GOT3 (cell line): ENCODE data around the gene MYOT.
"Not testable (repeated sequence)": the region's sequence is repeated elsewhere in the genome, so short reads cannot be mapped to it uniquely, and the experiment has no call there.

Experiments used
- DNase-seq: peaks from one replicate; lab custom pipeline; 2025; ENCODE audit warnings: mixed read lengths; lab: John Stamatoyannopoulos, UW

MYOT gene

GRCh38 chr5:137867664-137868063 is at the start of gene MYOT:
TSS of gene MYOT (plus strand) at chr5:137867860. CDS start at chr5:137870652, 2,792 bp downstream.
- no peak for DNase-seq

DNA sequence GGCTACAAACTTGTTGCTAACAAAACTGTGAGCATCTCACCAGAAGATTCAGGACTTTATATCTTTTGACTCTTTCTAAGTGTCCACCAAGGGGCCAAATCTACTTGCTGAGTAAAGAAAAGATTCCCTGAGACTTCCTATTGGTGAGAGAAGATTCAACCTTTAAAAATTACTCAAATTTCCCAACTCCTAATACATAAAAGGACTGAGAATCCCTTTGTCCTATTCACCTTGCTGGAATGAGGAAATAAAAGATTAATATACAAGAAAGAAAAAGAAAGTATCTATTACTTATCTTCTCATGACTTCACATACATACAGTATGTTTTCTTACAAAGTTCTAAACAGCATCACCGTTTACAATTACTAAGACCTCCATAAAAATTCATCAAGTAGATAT is 47.9 kb upstream of the MYOT start:
- DNase-seq = no peak

GRCh38 chr5:137822158-137822764 is 45.4 kb upstream of the MYOT start:
- DNase-seq = no peak

DNA sequence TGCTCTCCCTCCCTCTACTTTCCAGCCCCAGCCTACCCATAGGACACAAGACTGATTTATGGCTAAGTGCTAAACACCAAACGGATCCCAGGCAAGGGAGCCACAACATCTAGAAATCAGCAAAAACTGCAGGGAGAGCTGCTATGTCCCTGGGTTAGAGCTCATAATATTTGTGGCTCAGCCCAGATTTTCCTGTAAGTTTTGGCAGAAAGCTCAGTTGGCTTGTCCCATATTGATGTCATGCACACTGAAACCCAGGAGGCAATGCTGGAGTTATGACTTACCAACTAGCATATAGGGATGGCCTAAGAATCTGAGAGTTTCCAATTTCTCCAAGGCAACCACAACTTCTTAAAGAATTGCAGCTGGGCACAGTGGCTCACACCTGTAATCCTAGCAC is 44.7 kb upstream of the MYOT start:
- DNase-seq = no peak

DNA sequence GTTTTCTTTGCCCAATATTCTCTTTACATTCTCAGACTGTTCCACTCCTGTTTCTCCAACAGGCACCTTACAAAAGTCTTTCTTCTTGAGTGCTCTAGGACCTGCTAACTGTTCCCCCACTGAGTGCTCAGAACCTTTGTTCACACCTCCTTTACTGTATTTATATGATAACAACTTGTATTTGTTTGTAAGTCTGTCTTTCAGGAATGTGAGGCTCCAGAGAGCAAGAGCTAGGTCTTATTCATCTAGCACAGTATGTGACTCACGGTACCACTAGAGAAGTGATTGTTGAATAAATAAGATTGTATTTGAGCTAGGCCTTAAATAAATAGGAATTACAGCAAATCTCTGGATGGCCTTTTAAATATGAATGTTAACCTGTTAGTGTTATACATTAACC is 42.5 kb upstream of the MYOT start:
- no peak for DNase-seq

GRCh38 chr5:137826067-137826466 is 41.6 kb upstream of the MYOT start:
- no peak for DNase-seq

DNA sequence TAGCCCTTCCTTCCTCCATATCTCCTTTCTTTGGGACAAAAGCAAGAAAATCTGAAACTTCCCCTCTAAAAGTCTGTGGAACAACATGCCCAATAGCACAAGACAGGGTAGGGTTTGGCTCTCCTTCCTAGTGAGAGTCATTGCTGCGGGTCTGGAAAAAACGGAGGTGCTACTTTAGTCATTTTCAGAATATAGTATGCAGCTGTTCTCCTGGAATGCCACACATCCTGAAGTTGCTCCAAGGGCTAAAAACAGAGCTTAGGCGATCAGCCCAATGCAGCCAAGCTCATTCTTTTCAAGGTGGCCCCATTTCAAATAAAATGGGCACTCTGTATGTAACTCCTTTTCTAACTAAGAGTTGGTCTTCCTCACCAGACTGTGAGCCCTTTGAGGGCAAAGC is 39.5 kb upstream of the MYOT start:
- DNase-seq = no peak

DNA sequence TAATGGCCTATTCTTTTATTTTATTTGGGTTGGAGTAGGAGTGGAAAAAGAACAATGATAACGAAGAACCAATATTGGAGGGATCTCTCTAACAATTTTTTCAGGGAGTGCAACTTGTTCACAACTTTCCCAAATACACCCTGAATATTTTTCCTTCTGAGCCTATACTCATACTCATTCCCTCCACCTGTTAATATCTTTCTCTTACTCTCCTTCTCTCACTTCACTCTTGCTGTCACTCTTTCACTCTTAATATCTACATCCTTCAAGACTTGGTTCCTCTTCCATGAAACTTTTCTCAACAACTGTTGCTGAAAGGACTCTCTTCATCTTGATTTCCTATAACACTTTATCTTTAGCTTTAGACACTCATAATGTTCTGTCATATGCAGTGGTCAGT is 39.0 kb upstream of the MYOT start:
- DNase-seq = no peak

GRCh38 chr5:137831105-137831504 is 36.6 kb upstream of the MYOT start:
- no peak for DNase-seq

GRCh38 chr5:137831526-137831925 is 36.1 kb upstream of the MYOT start:
- no peak for DNase-seq

GRCh38 chr5:137832416-137832815 is 35.2 kb upstream of the MYOT start:
- DNase-seq = no peak

DNA sequence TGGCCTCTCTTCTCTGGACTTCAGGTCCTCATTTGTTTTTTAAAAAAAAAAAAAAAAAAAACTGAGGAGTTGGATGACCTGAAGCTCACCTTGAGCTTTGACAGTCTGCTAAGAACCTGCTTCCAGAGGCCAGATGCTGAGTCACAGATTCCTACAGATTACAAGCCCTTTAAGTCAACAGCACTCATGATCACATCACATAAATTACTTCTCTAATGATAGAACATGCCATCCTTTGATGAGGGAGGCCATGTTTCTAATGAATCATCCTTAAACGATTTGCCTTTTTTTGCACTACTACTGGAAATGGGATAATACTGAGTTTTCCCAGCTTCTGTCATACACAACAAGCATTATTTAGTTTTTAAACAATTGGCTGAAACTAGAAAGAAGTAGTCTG is 34.2 kb upstream of the MYOT start:
- no peak for DNase-seq

DNA sequence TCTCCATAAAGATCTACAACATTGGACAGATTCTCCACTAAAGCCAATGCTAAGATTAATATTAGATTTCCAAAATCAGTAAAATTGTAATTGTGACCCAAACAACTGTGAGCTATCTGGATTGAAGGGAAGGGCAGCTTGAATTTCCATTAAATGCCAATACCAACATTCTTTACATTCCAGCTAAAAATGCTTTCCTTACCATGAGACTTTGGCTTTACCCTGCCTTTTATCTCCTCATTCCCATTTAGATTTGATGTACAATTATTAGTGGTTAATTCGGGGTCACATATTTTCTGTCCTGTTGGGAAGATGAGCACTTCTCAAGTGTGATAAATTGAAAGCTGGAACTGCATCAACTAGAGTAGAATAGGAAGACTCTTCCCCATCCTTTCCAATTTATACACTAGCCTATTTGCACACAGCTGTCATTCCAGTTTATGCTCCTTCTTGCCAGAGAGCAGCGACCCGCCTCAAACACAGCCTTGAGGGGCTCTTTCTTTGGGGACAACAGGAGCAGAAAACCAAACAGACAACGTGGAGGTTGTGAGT is 33.1 kb upstream of the MYOT start:
- no peak for DNase-seq

DNA sequence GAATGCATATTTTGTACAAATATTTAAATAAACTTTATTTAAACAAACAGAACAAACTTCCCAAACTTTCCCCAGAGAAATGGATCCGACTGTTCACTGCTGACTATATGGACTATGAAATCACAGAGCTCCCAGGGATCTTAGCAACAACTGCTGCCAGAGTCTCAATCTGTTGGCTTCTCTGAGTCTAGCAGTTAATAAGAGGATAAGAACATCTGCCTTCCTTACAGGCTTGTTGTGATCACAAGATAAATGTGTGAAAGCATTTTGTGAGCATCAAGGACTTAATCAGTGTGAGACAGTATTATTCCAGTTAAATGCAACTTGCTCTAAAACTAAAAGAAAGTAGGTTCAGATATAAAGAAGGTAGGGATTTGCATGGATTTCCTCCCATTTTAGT is 31.4 kb upstream of the MYOT start:
- DNase-seq = no peak

DNA sequence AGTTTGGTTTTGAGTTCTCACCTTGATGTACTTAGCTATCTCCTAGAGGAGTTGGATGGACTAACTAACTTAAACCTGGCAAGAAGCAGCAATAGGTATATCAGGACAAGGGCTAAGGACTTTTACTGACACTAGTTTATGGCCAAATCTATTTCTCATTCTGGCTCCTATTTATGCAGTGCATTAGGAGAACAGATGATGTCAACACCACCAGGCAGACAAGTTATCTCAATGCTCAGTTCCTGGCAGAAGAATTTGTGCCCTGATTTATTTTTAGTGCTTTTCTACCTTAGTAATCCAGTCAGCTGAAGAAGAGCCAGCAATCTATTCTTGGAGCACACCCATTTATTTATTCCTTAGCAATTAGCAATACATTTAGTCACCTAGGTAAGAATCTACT is 30.7 kb upstream of the MYOT start:
- DNase-seq = no peak

- no peak for DNase-seq
Measured at GRCh38 chr5:137837491-137838394, 29.9 kb upstream of the MYOT start.

DNA sequence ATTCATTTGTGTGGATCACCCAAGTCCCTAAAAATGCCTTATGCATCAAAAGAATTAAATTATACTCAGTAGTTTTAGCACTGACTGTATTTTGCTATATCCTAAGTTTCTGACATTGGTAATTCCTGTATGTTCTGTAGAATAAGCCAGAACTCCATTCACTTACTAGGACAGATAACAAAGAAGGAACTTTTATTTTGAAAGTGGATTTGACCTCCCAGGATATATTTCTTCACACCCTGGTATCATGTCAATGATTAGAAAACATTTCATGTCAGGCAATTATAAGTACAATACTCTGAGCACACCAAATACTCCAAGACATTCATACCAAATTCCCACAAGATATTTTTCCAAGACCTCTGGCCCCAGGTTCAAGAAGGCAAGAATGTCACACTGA is 28.7 kb upstream of the MYOT start:
- no peak for DNase-seq

- no peak for DNase-seq
Measured at GRCh38 chr5:137842296-137842695, 25.4 kb upstream of the MYOT start.

- DNase-seq = no peak
Measured at GRCh38 chr5:137843676-137844299, 23.9 kb upstream of the MYOT start.

DNA sequence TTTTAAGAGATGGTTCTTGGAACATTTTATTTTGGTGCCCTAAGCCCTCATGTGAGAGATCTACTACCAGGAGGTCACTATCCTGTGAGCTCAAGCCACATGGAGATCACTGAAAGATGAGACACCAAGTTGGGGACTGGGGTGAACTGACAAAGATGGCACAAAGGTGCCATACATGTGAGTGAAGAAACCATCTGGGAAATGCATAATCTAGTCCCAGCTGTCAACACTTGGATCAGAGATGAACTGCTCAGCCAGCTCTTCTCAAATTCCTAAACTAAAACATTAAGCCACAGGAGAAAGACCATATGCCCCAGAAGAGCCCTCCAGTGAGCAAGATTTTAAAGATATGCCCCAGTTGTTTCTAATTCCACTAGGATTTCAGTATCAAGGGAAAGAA is 22.2 kb upstream of the MYOT start:
- no peak for DNase-seq

DNA sequence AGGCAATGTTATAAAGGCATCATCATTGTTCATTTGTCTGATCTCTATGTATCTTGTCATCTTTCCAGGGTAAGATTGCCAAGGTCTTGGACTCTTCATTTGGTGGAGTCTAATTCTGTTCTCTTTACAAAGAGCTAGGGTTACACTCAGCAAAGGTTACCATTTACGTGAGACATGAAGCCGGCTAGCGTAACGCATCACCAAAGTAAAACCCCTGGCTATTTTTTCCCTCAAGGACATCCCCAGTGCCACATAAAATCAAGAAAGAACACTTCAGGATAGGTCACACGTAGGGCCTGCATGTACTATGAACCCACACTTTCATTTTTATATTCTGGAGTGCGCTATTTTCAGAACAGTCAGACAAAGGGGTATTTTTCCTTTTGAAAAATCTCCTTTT is 20.0 kb upstream of the MYOT start:
- no peak for DNase-seq

DNA sequence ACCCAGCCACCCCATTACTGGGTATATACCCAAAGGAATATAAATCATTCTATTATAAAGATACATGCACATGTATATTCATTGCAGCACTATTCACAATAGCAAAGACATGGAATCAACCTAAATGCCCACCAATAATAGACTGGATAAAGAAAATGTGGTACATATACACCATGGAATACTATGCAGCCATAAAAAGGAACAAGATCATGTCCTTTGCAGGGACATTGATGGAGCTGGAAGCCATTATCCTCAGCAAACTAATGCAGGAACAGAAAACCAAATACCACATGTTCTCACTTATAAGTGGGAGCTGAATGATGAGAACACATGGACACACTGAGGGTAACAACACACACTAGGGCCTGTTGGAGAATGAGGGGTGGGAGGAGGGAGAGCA is 14.5 kb upstream of the MYOT start:
- not testable (repeated sequence) for DNase-seq

DNA sequence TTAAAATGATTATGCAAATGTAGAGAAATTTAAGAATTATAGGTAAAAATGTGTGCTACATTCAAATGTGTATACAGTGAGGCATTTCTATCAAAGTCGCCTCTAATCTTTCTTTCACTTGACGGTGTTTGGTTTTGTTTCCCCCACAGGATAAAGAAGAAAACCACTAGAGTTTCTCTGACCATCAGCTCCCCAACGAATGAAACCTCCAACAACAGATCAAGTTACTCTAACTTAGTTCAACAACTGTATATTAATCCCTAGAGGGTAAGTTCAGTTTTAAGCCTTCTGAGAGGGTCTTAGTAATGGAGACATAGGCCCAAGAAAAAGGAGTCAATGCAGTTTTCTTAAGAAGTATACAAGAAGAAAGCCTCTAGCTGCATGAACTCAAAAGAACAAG is 11.5 kb upstream of the MYOT start:
- no peak for DNase-seq
